HG03354 (cell line): ENCODE results near the gene BNC1.

Source experiments
- ATAC-seq: cut with Tn5 transposase; IDR thresholded peaks from one replicate; pipeline ENCODE4 v1.9.1; 2021; ENCODE audit warnings: mild to moderate bottlenecking; ENCODE audit not compliant: unreplicated experiment, poor library complexity, severe bottlenecking

BNC1 gene, protein sequence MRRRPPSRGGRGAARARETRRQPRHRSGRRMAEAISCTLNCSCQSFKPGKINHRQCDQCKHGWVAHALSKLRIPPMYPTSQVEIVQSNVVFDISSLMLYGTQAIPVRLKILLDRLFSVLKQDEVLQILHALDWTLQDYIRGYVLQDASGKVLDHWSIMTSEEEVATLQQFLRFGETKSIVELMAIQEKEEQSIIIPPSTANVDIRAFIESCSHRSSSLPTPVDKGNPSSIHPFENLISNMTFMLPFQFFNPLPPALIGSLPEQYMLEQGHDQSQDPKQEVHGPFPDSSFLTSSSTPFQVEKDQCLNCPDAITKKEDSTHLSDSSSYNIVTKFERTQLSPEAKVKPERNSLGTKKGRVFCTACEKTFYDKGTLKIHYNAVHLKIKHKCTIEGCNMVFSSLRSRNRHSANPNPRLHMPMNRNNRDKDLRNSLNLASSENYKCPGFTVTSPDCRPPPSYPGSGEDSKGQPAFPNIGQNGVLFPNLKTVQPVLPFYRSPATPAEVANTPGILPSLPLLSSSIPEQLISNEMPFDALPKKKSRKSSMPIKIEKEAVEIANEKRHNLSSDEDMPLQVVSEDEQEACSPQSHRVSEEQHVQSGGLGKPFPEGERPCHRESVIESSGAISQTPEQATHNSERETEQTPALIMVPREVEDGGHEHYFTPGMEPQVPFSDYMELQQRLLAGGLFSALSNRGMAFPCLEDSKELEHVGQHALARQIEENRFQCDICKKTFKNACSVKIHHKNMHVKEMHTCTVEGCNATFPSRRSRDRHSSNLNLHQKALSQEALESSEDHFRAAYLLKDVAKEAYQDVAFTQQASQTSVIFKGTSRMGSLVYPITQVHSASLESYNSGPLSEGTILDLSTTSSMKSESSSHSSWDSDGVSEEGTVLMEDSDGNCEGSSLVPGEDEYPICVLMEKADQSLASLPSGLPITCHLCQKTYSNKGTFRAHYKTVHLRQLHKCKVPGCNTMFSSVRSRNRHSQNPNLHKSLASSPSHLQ

DNA sequence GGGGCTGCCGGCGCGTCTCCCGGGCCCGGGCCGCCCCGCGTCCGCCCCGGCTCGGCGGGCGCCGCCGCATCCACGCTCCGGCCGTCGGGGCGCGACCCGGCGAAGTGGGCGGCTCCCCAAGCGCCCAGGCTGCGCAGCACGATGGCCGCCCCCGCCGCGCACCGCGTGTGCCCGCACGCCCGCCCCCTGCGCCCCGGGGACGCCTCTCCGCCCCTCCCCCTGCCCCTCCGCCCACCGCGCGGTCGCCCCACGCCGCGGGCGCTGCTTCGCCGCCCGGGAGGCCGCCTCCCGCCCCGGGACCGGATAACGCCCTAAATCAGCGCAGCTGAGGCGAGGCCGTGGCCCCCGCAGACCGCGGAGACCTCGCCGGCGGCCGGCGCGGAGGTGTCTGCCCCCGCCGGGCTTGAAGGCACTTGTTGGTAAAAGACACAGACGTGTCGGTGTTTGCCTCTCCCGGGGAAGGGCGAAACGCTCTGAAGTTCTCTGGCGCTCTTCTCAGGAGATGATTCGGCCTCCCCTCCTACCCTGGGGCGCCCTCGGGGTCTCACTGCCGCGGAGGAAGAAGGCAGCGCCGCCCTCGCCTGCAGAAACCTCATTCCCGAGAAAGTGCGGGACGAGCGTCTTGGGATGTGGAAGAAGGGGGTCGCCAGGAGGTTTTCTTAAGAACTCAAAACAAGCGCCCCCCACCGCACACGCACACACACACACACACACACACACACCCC, at the start of gene BNC1:
BNC1 (minus strand) TSS at position 106 of the 725 bp plus-strand sequence; CDS start at position 70, 36 bp downstream.
- ATAC-seq = no peak

DNA sequence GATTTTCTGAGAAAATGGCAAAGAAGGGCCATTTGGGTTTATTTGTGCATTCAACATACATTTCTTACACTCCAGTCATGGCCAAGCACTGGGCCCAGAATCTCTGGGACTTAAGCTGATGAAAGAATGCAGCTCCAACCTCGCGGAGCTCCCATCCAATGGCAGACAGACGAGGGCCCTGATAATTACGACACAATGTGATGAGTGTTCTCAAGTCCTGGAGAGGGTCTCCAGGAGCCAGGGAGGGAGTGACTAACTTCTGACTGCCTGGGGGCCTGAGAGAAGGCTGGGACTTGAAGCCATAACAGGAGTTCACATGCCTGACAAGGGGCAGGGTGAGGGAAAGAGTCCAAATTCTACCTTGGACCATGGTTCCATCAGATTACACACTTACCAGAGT, 42.6 kb upstream of the BNC1 start:
- ATAC-seq = no peak

DNA sequence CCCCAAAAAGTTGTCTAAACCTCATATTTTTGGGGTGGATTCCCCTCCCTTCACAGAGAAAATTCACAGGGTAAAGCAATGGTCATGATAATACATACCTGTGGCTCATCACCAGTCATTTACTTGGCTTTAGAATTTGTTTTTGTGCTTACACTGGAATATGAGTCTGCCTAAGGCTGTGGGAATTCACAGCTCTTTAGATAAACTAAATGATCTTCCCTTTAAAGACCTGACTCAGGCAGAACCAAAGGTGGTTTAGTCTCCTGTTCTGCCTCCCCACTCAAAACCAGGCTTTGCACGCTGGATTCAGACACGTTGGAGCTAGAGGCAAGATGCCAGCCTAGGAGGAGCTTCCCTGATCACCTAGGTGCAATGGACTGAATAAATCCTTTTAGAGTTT, 40.3 kb upstream of the BNC1 start:
- no peak for ATAC-seq

DNA sequence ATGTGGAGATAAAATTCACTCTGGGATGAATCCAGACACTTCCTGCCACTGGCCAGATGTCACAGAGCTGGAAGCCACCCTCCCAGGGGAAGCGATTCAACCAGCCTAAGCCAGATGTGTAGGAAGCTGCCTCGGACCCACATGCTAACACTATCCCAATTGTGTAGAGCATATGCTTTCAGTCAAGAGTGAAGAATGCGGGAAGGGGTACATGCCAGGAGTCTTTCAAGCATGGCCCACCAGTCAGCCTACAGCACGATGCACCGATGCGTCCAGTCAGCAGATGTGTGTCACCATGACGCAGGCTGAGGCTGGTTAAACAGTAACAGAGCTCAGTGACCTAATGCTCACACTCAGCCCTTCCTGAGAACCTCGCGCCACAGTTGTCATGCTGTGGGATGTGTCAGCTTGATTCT, 38.8 kb upstream of the BNC1 start:
- ATAC-seq = no peak

DNA sequence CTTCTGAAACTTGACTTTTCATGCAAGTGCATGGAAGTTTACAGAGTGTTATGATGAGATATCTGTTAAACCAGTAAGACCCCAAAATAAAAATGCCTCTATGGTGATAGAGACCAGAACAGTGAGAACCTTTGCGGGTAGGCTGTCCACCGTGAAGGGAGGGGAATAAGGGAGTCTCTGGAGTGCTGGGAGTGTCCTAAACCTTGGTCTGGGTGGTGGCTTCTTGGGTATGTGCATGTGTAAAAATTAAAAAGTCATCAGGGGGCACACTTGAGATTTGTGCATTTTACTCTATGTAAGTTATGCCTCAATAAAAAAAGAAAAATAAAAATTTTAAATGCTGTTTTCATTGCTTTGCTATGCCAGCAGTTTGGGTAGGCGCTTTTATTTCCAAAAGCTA, 38.2 kb upstream of the BNC1 start:
- no peak for ATAC-seq

DNA sequence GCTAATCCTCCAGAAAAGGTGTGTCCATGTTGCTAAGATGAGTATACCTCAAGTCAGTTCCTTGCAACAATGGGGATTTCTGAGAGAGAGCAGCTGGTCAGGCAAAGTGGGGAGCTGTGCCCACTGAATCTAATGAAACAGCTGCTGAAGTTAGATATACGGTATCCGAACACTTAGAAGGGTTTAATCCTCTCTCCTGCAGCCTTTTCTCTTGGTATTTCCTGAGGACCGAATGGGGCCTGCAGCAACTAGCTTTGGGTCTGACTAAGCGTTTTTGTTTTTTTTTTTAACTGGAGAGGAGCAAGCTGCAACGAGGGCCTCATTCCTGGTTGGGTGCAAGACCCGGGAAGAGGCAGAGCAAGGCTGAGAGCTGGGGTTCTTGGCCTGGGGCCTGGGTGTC, 37.6 kb upstream of the BNC1 start:
- ATAC-seq = no peak

DNA sequence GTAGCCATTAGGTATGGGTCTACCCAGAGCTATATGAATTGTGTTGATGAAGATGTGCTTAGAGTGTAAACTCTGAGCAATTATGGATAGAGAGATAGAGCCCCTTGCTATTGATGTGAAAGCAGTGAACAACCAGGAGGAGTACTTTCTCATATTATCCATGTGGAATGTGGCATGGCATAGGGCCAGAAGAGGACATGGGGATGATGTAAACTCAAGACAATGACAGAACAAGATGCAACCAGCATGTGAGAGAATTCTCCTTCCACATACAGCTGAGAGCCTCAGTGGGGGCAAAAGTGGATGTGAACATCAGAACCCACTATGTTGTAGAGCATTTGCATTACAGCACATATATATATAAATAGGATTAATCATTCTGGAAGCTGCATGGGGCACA, 36.4 kb upstream of the BNC1 start:
- no peak for ATAC-seq

DNA sequence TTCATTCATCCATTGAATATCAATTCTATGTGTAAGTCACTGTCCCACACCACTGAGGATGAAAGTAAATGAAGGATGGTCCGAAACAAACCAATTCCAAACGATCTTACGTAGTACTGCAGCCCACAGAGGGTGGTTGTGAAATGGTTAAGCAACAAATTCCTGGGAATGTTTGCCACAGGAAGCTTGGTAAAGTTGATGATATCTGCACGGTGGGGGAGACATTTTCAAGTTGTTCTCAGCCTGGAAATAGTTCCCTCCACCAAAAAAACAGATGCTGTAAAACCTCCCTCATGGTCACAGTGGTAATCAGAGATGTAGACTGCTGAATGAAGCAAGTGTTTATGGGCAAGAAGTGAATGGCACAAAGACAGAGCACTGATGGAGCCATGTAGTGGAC, 35.9 kb upstream of the BNC1 start:
- no peak for ATAC-seq

DNA sequence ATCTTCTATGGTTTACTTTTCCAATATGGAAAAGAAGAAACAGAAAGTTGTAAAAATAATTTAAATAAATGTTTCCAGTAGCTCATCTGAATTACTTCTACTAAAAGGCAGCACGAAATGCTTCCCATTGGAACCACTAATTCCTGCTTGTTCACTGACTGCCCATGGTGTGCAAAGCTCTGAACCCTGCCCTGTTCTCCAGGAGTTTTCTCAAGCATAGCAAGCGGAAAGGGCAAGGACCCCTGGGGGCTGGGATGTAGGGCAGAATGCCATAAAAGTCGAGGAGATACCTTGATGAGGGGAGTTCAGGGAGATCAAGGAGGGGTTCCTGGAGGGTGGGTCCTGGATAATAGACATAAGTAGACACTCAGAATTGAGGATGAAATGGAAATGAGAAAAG, 35.3 kb upstream of the BNC1 start:
- ATAC-seq = no peak

DNA sequence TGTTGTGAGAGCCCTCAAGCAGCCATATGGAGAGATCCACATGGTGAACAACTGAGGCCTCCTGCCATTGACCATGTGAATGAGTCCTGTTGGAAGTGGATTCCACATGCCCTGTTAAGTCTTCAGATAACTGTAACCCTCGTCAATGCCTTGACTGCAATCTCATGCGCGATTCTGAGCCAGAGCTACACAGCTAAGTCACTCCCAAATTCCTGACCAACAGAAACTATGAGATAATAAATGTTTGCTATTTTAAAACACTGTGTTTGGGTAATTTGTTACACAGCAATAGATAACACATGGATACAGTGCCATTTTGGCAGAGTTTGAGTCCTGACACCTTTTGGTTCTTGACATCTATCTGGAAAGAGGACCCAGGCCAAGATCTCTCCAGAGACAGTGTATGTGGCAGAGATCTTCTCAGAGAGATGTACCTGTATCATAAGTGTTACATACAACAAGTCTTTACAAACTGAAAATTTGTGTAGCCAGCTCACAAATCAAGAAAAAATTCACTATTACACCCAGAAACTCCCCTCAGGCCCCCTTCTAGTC, 34.5 kb upstream of the BNC1 start:
- ATAC-seq = no peak

DNA sequence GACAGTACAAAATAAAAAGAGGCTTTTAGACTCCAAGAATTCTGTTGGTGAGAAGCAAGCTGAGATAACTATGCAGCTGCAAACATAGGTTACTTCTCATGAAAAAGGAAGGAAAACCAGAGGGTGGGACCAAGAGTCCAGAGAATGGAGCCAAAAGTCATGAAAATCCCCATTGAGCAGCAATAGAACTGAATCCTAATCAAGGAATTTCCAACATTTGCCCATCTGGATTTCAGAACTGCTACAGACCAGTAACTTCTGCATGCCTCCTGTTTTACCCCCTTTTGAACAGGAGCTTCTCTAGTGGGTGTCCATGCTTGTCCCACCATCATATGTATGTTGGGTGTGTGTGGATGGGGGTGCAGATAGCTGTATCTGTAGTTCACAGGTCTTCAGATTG, 33.6 kb upstream of the BNC1 start:
- ATAC-seq = no peak

DNA sequence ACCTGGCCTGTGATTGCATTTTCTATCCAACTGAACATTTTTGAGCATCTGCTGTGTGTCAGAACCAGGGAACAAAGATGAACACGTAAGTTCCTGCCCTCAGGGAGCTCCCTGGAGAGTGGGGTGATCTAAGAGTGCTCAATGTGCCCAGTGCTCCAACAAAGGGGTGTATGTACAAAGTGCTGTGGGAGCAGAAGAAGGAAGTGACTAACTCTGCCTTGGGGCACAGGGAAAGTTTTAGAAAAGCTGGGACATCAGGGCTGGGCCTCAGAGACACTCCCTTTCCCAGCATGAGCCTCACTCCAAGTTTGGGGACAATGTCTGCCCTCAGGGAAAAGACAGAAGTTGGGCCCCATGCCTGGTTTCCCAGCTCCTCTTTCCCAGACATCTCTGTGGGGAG, 27.6 kb upstream of the BNC1 start:
- ATAC-seq = no peak

DNA sequence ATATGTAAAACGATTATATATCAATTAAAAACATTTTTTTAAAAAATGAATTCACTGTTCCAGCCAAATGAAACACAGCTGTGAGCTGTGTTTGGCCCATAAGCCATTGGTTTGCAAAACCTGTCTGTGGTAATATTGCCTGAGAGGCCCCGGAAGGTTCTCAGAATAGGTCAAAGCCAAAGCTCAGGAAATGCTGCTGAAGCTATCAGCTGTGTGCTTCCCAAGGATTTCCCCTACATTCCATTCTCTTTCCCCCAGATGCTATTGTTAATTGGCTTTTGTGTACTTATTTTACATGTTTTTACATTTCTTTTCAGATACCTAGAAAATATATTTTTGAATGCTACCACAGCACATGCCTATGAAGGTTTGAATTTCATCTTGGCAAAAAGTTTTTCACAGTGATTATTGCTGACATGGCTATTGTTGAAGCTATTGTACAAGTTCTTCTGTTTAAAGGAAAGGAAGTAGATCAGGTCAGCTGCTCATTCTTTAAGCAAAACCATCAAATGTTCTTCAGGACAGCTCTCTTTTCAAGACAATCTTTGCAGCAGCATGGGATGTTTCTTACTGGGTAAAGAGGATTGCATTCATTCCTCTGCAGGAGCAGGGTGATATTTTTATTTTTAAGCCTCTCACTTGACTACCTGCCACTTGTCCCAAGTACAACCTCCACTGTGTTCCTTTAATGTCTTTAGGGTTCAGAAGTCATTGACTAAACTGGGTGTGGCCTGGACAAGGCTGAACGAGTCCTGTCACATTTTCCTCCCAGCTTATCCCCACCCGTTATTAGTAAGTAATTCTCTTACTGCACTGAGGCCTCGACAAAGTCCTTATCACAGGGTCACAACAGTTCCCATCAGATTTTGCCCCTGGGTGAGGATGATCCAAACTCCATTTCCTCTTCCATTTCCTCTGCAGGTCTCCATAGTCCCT, 26.3 kb upstream of the BNC1 start:
- ATAC-seq = no peak

DNA sequence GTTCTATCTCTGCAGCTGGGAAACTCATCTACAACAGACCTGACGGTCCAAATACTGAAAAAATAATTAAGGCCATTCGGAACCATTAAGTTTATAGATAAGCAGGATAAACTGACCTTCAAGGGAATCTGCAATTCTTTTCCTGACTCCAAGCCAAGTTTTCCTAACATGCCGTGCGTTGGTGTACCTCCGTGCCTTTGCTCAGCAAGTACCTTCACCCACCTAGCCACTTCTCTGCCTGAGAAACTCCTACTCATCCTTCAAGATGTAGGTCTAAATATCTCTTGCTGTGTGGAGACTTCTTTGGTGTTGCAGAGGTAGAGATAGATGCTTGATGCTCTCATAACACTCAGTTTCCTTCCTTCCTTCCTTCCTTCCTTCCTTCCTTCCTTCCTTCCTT, 24.2 kb upstream of the BNC1 start:
- no peak for ATAC-seq

DNA sequence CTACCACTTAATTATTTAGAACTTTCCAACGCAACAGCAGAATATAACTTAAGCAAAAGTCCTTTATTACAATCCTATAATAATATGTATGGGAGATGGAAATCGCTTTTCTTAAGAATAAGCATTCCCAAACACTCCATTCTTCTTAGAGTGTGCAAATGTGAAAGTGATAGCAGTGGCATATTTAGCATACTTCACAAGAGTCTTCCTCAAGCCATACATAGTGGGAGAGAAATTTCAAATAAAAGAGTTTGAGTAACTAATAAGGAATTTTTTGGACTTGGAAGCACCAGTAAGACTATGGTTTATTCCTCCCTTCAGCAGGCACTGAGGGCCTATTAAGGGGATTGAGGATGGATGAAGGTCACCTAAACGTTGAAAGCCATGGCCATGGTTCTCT, 22.1 kb upstream of the BNC1 start:
- no peak for ATAC-seq

DNA sequence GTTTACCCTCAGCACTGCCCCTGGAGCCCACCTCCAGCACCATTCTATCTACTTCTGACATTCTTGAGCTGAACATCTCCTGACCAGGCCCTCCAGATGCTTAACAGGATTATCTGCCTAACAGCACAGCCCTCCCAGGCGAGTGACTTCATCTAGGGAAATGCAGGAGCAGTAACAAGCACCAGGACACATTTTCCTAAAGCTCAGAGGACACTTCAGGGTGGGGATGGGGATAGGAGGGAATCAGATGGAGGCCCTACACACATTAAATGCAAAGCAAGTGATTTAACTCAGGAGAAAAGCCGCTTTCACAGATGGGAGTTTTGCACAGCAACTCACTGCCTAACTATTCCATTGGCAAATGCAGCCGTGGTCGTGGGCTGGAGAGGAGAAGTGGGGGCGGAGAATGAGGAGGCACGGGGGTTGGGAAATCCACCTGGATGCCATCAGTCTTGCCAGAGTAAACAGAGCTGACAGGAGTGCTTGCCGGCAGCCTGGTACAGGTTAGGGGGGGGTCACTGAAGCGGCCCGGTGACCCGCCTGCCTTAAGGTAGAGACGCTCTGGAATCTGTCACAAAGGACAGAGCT, 21.3 kb upstream of the BNC1 start:
- no peak for ATAC-seq

DNA sequence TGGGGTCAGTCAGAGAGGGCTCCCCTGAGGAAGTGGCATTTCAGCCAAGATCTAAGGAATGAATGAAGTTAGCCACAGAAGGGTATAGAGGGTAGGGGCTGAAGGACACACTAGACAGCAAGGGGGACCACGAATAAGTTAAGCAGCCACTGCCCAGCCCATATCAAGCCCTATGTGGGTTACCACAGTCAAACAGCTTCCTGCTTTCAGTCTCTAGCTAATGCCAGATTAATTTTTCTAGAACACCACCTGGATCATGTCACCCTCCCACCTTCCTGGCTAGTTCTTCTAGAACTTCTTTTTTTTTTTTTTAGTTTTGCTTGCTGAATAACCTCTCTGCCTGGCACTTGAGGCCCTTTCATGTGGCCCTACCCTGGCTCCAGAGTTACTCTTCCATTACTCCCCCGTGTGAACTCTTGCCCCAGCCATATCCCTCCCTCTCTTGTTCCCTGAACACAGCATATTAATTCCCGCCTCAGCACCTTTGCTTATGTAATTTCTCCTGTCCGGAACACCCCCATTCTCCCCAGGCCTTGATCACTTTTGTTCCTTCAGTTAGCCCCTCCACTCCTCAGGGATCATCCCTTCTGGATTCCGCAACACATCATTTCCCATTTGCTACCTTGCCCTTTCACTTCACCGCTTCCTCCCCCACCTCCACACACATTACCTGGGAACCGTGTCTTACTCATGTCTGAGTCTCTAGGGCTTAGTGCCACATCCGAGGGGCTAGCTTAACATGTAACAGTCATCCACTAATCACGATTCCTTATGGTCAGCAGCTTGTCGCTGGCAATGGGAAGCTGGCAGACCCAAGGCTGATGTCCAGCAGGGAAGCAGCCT, 20.6 kb upstream of the BNC1 start:
- ATAC-seq = no peak

DNA sequence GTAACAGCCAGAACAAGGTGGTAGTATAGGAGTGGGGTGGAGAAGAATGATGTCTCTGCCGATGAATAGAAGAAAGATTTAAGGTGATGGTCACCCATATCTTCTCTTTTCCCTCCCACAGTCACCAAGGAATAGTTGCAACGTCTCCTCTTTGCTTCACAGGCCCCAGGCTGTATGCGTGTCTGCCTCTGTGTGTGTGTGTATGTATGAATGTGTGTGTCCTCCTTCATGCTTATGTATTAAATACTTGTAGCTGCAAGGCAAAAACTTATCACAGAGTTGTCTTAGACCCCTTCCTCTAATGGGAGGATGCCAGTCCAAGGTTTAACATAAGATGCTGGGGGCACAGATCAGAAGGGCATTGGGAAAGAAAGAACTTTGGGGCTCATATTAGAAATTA, 19.1 kb upstream of the BNC1 start:
- ATAC-seq = no peak
